Heart left ventricle (tissue), 16 donors: Measurements from ENCODE around the gene ATOH7. TPM values are rescaled to one million over a fixed set of nuclear protein-coding genes. Genes with fewer than 3 reads are reported as not detected.

Experiments
- ATAC-seq, 4 donors: fragments of 200-7000 bp; cut with Tn5 transposase; one replicate each; pipeline ENCODE4 v1.9.1; 2020 to 2022; ENCODE audit warnings: moderate library complexity in 4 of 4, mild to moderate bottlenecking in 3 of 4, moderate number of reproducible peaks in 1 of 4
- DNase-seq, 5 donors: peaks; one replicate each; pipeline ENCODE4 v3.0.0-alpha.2; 2020
- H3K27ac ChIP-seq, 12 donors: fragments of 200-600 bp; sonication (generic) in 4 of 12; one replicate each; pipeline versions ENCODE4 v1.5.0 to v1.8.0; 2016 to 2022; ENCODE audit warnings: mild to moderate bottlenecking in 2 of 12
- H3K27me3 ChIP-seq, 9 donors: fragments of 200-600 bp; sonication (generic) in 2 of 9; one replicate each; pipeline versions ENCODE4 v1.5.1 to v1.8.0; 2016 to 2022; ENCODE audit warnings: mild to moderate bottlenecking in 3 of 9
- H3K36me3 ChIP-seq, 9 donors: fragments of 200-600 bp; sonication (generic) in 2 of 9; one replicate each; pipeline versions ENCODE4 v1.5.0 to v1.8.0; 2018 to 2022; ENCODE audit warnings: mild to moderate bottlenecking in 2 of 9
- H3K4me1 ChIP-seq, 12 donors: fragments of 200-600 bp; sonication (generic) in 4 of 12; one replicate each; pipeline versions ENCODE4 v1.5.0 to v1.8.0; 2016 to 2022; ENCODE audit warnings: mild to moderate bottlenecking in 3 of 12
- H3K4me3 ChIP-seq, 12 donors: fragments of 200-600 bp; sonication (generic) in 4 of 12; one replicate each; pipeline versions ENCODE4 v1.5.0 to v1.8.0; 2017 to 2022; ENCODE audit warnings: mild to moderate bottlenecking in 9 of 12, moderate library complexity in 4 of 12
- H3K9me3 ChIP-seq, 12 donors: fragments of 200-600 bp; sonication (generic) in 4 of 12; one replicate each; pipeline versions ENCODE4 v1.5.0 to v1.8.0; 2016 to 2022; ENCODE audit warnings: mild to moderate bottlenecking in 1 of 12
- POLR2A ChIP-seq, 2 donors: fragments of 450-650 bp; IDR thresholded peaks; one replicate each; pipeline ENCODE4 v1.6.1; 2017; ENCODE audit warnings: antibody characterized with exemption in 2 of 2, mild to moderate bottlenecking in 2 of 2, moderate library complexity in 2 of 2
- WGBS, 4 donors: extraction: QIAGEN DNeasy Blood & Tissue Kit in 2 of 4; methylation state at CpG; one replicate each; pipeline versions ENCODE4 v1.1.5 to v1.1.7; 2013 to 2018; 5-methylcytosine and 5-hydroxymethylcytosine counted together
- intact Hi-C, 10 donors: fragments of 100-400 bp; cut with DNase I; formaldehyde crosslinking; loops; one replicate each; pipeline versions ENCODE4 v1.11.1 to v1.14.2; 2022
- polyA plus RNA-seq, 2 donors: library from polyadenylated mRNA; stranded (reverse); fragments of 200-250 nt; gene quantifications; one replicate each; pipeline ENCODE4 v1.2.3, GENCODE V29; 2013
- total RNA-seq, 9 donors: library from RNA; depleted of rRNA in 2 of 9; stranded (reverse); fragments of >200 nt in 2 of 9; fragmentation: NEBNext Ultra II Directional in 3 of 9; extraction: Animal tissue kit (Norgen Biotek cat#: 25700) in 3 of 9; gene quantifications; one replicate each; pipeline versions ENCODE4 v1.1.0 to v1.2.4, GENCODE V29; 2016 to 2023
- TF ChIP-seq, protein P1 (sequence below), 12 donors: fragments of 200-600 bp; sonication (generic) in 4 of 12; IDR thresholded peaks; one replicate each; pipeline versions ENCODE4 v1.5.0 to v1.8.0; 2018 to 2022; ENCODE audit warnings: antibody characterized with exemption in 12 of 12, mild to moderate bottlenecking in 5 of 12
- donor health status: ischemic (EF 13 %, LVEDD 7.1; RV severe dilation, severe dysfunction).
- donor health status: healthy with polysubstance abuse.
- donor health status: DM: no; HTN: yes; CAD: no.
- donor health status: DM: no; HTN: no; CAD: no.
- donor health status: ischemic (EF 25% LVEDD 6.9; RV normal size, moderate dysfunction).
- donor health status: ischemic (EF 25% LVEDD 5.7; RV mildly dilated, moderate dysfunction).
- donor health status: healthy.
- donor health status: DM: yes; HTN: yes; CAD: no.
- donor health status: ischemic (EF 35%, LVEDD 5.7; RV mildly dilated, moderate dysfunction).
- donor health status: nonischemic (EF 11% LVEDD 7.7; RV severe dilation, severe dysfunction).
- donor health status: DM: yes; HTN: yes; CAD: no.
- donor health status: PGD.
- donor health status: ischemic (EF 29% LVEDD 5.4; RV normal size, mild dysfunction).
- donor health status: nonischemic (EF 23%, LVEDD 6.1; RV moderate dilation, normal function).

ATOH7 gene
- total and polyA plus RNA-seq, 11 donors, result 0.14 to 0.23 TPM; not detected in 9

DNA sequence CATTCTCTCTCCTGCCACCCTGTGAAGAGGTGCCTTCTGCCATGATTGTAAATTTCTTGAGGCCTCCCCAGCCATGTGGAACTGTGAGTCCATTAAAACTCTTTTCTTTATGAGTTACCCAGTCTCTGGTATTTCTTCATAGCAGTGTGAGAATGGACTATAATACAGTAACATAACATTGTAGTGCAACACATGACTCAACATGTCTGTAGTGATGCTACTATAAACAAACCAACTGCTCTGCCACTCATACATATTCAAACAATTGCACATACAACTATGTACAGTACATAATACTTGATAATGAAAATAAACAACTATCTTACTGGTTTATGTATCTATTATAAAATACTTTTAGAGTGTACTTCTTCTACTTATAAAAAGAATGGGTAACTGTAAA, 7.1 kb downstream of the ATOH7 start:
- Histone ChIP-seq H3K4me1 (no peaks in the 10 kb centered on the region), H3K4me3 (no peak overlapping the region), H3K36me3 (peaks cover 0 to 7% (median 0%) of the 10 kb centered on the region in 9 donors), H3K9me3 (no peaks in the 10 kb centered on the region), H3K27me3 (peaks cover 0 to 11% (median 0%) of the 10 kb centered on the region in 9 donors), H3K27ac (no peak overlapping the region)
- ATAC-seq, result no peak
- intact Hi-C loops, result no loop called here
- no peak for TF ChIP-seq POLR2A (IDR thresholded peaks at IDR 0.05)
- TF ChIP-seq, protein P1, sequence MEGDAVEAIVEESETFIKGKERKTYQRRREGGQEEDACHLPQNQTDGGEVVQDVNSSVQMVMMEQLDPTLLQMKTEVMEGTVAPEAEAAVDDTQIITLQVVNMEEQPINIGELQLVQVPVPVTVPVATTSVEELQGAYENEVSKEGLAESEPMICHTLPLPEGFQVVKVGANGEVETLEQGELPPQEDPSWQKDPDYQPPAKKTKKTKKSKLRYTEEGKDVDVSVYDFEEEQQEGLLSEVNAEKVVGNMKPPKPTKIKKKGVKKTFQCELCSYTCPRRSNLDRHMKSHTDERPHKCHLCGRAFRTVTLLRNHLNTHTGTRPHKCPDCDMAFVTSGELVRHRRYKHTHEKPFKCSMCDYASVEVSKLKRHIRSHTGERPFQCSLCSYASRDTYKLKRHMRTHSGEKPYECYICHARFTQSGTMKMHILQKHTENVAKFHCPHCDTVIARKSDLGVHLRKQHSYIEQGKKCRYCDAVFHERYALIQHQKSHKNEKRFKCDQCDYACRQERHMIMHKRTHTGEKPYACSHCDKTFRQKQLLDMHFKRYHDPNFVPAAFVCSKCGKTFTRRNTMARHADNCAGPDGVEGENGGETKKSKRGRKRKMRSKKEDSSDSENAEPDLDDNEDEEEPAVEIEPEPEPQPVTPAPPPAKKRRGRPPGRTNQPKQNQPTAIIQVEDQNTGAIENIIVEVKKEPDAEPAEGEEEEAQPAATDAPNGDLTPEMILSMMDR (IDR thresholded peaks at IDR 0.05), result no peak
- DNase-seq, result no peak

DNA sequence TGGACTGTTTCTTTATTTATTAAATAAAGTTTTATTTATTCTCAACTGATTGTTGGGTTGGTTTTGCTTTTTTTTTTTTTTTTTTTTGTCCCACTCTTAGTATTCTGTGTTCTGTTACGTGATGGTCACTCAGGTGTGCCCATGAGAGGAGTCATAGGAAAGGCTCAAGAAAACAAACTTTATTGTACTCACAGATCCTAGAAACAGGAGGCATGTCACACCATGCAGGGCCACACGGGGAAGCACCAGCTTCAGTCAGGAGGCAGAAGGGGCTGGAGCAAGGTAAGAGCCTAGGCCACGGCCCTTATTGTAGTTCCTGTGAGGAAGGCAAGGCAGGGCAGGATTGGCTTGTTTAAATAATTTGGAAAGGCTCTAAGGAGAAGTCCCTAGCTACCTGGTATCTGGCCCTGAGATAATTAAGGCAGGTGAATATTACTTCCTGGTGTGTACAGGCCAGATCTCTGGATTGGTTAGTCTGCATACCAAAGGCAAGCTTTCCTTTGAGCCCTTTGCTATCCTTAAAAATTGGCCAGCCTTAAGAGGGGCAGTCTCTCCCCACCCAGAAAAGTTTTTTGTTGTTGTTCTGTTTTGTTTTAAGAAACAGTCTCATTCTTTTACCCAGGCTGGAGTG, 8.3 kb downstream of the ATOH7 start:
- 79 to 86% (median 80%) methylated on average over 3 of the region's 3 CpGs for WGBS, 4 donors
- TF ChIP-seq, protein P1 (IDR thresholded peaks at IDR 0.05), result no peak
- no peak for TF ChIP-seq POLR2A (IDR thresholded peaks at IDR 0.05)
- Histone ChIP-seq H3K27me3 (peaks cover 0 to 1% (median 0%) of the 10 kb centered on the region in 9 donors), H3K36me3 (peaks cover 0 to 7% (median 0%) of the 10 kb centered on the region in 9 donors), H3K27ac (no peak overlapping the region), H3K4me3 (no peak overlapping the region), H3K4me1 (no peaks in the 10 kb centered on the region), H3K9me3 (no peaks in the 10 kb centered on the region)
- DNase-seq (no peak), ATAC-seq (peak in 1 of 4 donors; percentile 42)
- intact Hi-C loops, result no loop called here

DNA sequence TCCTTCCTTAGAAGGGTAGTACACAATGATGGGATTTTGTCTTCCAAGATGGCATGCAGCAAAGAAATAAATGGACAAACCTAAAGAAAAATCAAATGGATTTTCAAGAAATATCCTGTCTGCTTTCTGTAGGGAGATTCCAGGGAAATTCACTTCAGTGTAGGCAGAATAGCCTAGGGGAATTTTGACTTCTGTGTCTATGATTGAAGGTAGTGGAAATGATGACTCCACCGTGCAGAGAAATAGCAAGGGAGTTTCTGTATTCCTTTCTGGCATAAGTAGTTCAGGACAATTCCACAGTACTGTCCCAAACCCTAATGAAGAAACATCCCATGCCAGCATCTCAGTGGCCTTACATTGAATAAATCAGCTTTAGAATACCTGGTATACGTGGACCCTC, 9.5 kb downstream of the ATOH7 start:
- Histone ChIP-seq H3K4me3 (no peak overlapping the region), H3K36me3 (peaks cover 0 to 7% (median 0%) of the 10 kb centered on the region in 9 donors), H3K9me3 (no peaks in the 10 kb centered on the region), H3K4me1 (no peaks in the 10 kb centered on the region), H3K27me3 (no peaks in the 10 kb centered on the region), H3K27ac (no peak overlapping the region)
- DNase-seq (no peak), ATAC-seq (no peak)
- TF ChIP-seq, protein P1 (IDR thresholded peaks at IDR 0.05), result no peak
- intact Hi-C loops, result no loop called here
- WGBS, 4 donors, result 73 to 81% (median 79%) methylated on average over 2 of the region's 2 CpGs

DNA sequence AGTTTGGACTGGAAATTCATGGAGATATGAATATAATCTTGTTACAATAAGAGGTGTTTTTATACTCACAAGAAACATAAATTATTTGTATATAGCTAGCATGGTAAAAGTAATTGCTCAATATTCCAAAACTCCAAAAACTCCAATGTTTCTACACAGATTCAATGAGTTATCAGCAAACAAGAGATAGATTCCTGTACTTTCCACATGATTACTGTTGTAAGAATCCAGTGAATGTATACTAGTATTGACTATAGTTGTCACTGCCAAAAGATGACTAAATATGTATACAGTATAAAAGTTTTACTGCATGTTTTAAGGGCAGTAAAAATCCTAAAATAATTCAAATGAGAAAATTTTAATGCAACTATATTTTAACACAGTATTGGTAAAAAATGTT, 10.7 kb downstream of the ATOH7 start:
- no peak overlapping the region for H3K4me3 ChIP-seq
- intact Hi-C loops, result no loop called here

More for the DNA sequence above, 10.7 kb downstream of the ATOH7 start:
- Histone ChIP-seq H3K9me3 (no peaks in the 10 kb centered on the region), H3K4me1 (no peaks in the 10 kb centered on the region), H3K27me3 (no peaks in the 10 kb centered on the region), H3K27ac (no peak overlapping the region), H3K36me3 (peaks cover 0 to 10% (median 0%) of the 10 kb centered on the region in 9 donors)
- DNase-seq (no peak), ATAC-seq (no peak)
- TF ChIP-seq, protein P1 (IDR thresholded peaks at IDR 0.05), result no peak
- no peak for TF ChIP-seq POLR2A (IDR thresholded peaks at IDR 0.05)
